ENCODE data around the gene ZNF471. TPM values are rescaled to one million over a fixed set of nuclear protein-coding genes. Genes with fewer than 3 reads are reported as not detected.

The ZNF471 gene
- 0.46 and 0.99 TPM in 2 replicates for total RNA-seq

DNA sequence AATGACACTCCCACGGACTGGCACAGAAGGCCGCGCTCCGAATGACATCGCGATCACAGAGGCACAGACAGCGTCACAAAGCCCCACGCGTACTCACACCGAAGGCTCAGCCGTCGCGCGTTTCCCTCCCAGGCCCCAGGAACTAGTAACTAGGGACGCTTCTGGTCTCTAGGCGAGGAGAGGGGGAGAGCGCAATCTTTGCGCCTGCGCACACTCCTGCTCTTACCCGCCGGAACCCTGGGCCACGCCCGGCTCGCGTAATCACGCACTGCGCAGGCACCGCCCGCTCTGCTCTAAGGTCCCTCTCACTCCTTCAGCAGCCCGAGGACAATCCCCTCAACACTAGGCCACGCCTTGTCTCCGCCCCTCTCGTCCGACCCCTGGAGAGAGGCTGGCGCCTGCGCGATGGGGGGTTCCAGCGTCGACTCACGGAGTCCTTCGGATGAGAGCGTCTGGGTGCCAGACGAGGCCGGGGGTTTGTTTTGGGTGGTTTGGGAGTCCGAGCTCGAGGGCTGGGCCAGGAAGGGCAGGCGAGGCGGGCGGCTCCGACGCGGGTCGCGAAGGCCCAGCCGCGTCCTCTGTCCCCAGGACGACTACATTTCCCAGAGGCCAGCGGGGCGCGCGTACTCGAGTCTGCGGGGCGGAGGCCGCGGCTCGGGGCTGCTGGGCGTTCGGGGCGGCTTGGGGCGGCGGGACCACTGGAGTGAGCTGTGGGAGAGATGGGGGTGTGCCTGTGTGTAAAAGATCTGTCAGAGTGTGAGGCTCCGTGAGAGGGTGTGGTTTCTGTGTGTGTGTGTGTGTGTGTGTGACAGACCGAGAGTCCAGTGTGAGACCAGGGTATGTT, at the start of gene ZNF471:
Gene ZNF471, plus strand, starts transcription at position 410 of the 844 bp plus-strand sequence. CDS start 3,717 bp downstream, outside the sequence.

GRCh38 chr19:56476651-56477428, 30.8 kb upstream of the ZNF471 start, which contains the start of gene ZNF667:
Gene ZNF667, minus strand, starts transcription at chr19:56477345. Its CDS starts 14,975 bp downstream, at chr19:56462370.

GRCh38 chr19:56538761-56539263, 31.2 kb downstream of the ZNF471 start, which contains the start of gene ZFP28:
Gene ZFP28, plus strand, starts transcription at chr19:56538948. Its CDS starts 71 bp downstream, at chr19:56539019.

GRCh38 chr19:56567274-56568120, 59.8 kb downstream of the ZNF471 start, which contains the start of gene ZNF470:
Gene ZNF470, plus strand, starts transcription at chr19:56567468. Its CDS starts 2,844 bp downstream, at chr19:56570312.

Other genes with a start within 250 kb of the ZNF471 start
- 1.3 TPM in 1 of 2 replicates, not detected in the other for gene EDDM13, start 235.1 kb upstream of the ZNF471 start, total RNA-seq
- gene ZSCAN5A, start 193.0 kb upstream of the ZNF471 start, total RNA-seq: 2.6 and 7.9 TPM in 2 replicates
- 4.1 and 4.4 TPM in 2 replicates for gene ZNF582, start 114.3 kb upstream of the ZNF471 start, total RNA-seq
- gene ZNF583, start 103.5 kb upstream of the ZNF471 start, total RNA-seq: 2.5 and 2.7 TPM in 2 replicates
- gene ZNF667, start 30.5 kb upstream of the ZNF471 start, total RNA-seq: 1.4 and 2.2 TPM in 2 replicates
- 4.5 and 5.0 TPM in 2 replicates for gene ZFP28, start 31.1 kb downstream of the ZNF471 start, total RNA-seq
- 1.2 and 1.3 TPM in 2 replicates for gene ZNF470, start 59.6 kb downstream of the ZNF471 start, total RNA-seq
- gene ZNF71, start 87.4 kb downstream of the ZNF471 start, total RNA-seq: 6.6 and 7.3 TPM in 2 replicates
- gene SMIM17, start 135.3 kb downstream of the ZNF471 start, total RNA-seq: not detected in 2 replicates
- 0.14 and 0.21 TPM in 2 replicates for gene ZNF835, start 163.9 kb downstream of the ZNF471 start, total RNA-seq

All from airway epithelial cell (primary cell).